Bone marrow (tissue), 2 donors: Measurements from ENCODE around the gene NLRP9.

ENCODE experiments used
- DNase-seq, 2 donors: peaks; one replicate each; lab custom pipeline; 2025; lab: John Stamatoyannopoulos, UW

NLRP9 gene

GRCh38 chr19:55687281-55688201 lies 50.7 kb downstream of the NLRP9 start:
- no peak for DNase-seq

- no peak for DNase-seq
Observed at GRCh38 chr19:55686311-55687050, 51.7 kb downstream of the NLRP9 start.

- no peak for DNase-seq
Observed at GRCh38 chr19:55685776-55686175, 52.4 kb downstream of the NLRP9 start.

GRCh38 chr19:55684946-55685681 lies 53.1 kb downstream of the NLRP9 start:
- DNase-seq: no peak

- DNase-seq: no peak
Observed at GRCh38 chr19:55683449-55684261, 54.5 kb downstream of the NLRP9 start.

- DNase-seq: no peak
Observed at GRCh38 chr19:55681131-55682092, 56.8 kb downstream of the NLRP9 start.

- no peak for DNase-seq
Observed at GRCh38 chr19:55680339-55681130, 57.7 kb downstream of the NLRP9 start.

- DNase-seq: no peak
Observed at GRCh38 chr19:55679343-55680257, 58.6 kb downstream of the NLRP9 start.

GRCh38 chr19:55678121-55678671 lies 60.0 kb downstream of the NLRP9 start:
- DNase-seq: peak in 1 of 2 donors; percentile 37

GRCh38 chr19:55677572-55678028 lies 60.6 kb downstream of the NLRP9 start:
- DNase-seq: no peak

- DNase-seq: no peak
Observed at GRCh38 chr19:55676889-55677505, 61.2 kb downstream of the NLRP9 start.

- no peak for DNase-seq
Observed at GRCh38 chr19:55676383-55676782, 61.8 kb downstream of the NLRP9 start.

- DNase-seq: no peak
Observed at GRCh38 chr19:55675661-55676354, 62.4 kb downstream of the NLRP9 start.

- peak; percentile 77 to 94 for DNase-seq
Observed at GRCh38 chr19:55674841-55675660, 63.2 kb downstream of the NLRP9 start, which contains the start of gene EPN1. TSS of gene EPN1 (plus strand) at chr19:55675226. CDS start at chr19:55678628, 3,402 bp downstream.

- no peak for DNase-seq
Observed at GRCh38 chr19:55674459-55674840, 63.8 kb downstream of the NLRP9 start.

- no peak for DNase-seq
Observed at GRCh38 chr19:55673889-55674288, 64.3 kb downstream of the NLRP9 start.
